ENCODE measurements around the gene DOK4.
A peak's percentile ranks its signal among the peaks of the same experiment; 100 is the strongest.
"Not testable (repeated sequence)": the region's sequence is repeated elsewhere in the genome, so short reads cannot be mapped to it uniquely, and the experiment has no call there.

The DOK4 gene

GRCh38 chr16:57500578-57501111 lies 14.4 kb upstream of the DOK4 start:
- no peak for DNase-seq

GRCh38 chr16:57499941-57500340 lies 13.6 kb upstream of the DOK4 start:
- DNase-seq: not testable (repeated sequence)

- no peak for DNase-seq
Observed at GRCh38 chr16:57498031-57498430, 11.7 kb upstream of the DOK4 start.

- DNase-seq: no peak
Observed at GRCh38 chr16:57497121-57497520, 10.8 kb upstream of the DOK4 start.

- DNase-seq: no peak
Observed at GRCh38 chr16:57493767-57494166, 7.5 kb upstream of the DOK4 start.

GRCh38 chr16:57489229-57489628 lies 2.9 kb upstream of the DOK4 start:
- DNase-seq: no peak

- no peak for DNase-seq
Observed at GRCh38 chr16:57486858-57487834, 853 bp upstream of the DOK4 start.

GRCh38 chr16:57485091-57485915 lies 990 bp downstream of the DOK4 start:
- DNase-seq: no peak

GRCh38 chr16:57484515-57485005 lies 1.7 kb downstream of the DOK4 start:
- DNase-seq: no peak

- no peak for DNase-seq
Observed at GRCh38 chr16:57483725-57484514, 2.4 kb downstream of the DOK4 start.

- DNase-seq: no peak
Observed at GRCh38 chr16:57482845-57483545, 3.3 kb downstream of the DOK4 start.

GRCh38 chr16:57481421-57481820 lies 4.9 kb downstream of the DOK4 start:
- DNase-seq: no peak

- DNase-seq: peak; percentile 38
Observed at GRCh38 chr16:57480754-57481230, 5.5 kb downstream of the DOK4 start.

GRCh38 chr16:57479976-57480753 lies 6.1 kb downstream of the DOK4 start:
- no peak for DNase-seq

GRCh38 chr16:57479205-57479975 lies 6.9 kb downstream of the DOK4 start:
- DNase-seq: peak; percentile 30

- no peak for DNase-seq
Observed at GRCh38 chr16:57478396-57479204, 7.7 kb downstream of the DOK4 start.

GRCh38 chr16:57477531-57478202 lies 8.6 kb downstream of the DOK4 start:
- no peak for DNase-seq
